ENCODE measurements around the gene DRC3.

DNA sequence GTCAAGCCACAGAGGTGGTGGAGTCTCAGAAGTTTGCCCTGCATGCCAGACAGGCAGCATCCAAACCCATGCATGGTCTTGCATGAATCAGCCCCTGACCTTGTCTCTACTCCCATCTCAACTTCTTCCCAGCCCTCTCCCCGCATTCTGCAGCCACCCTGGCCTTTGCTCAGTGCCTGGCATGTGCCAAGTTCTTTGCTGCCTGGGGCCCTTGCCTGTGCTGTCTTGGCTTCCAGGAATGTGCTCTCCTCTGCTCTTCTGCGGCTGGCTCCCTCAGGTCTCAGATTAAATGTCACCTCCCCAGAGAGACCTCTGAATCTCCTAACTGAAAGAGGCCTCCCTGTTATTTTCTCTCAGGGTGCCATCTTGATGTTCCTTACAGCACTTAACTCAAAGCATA lies 17.6 kb downstream of the DRC3 start:
- no peak for TF ChIP-seq CTCF (IDR thresholded peaks at IDR 0.05)
- TF ChIP-seq POLR2A (IDR thresholded peaks at IDR 0.05) = no peak
